ENCODE results near the gene NMRK1. TPM values are rescaled to one million over a fixed set of nuclear protein-coding genes. Genes with fewer than 3 reads are reported as not detected.

NMRK1 gene
- total and polyA plus RNA-seq, 2 of the 13 experiments (the other 11 are each of a cell fraction or from before 2014, with no cell fraction given) = 9.1 to 12.9 TPM

- TF ChIP-seq ZNF614 (CRISPR knock-in tag; IDR thresholded peaks at IDR 0.05; ENCODE audit: borderline replicate concordance) = no peak
- TF ChIP-seq PRMT3 (CRISPR knock-in tag; IDR thresholded peaks at IDR 0.05; ENCODE audit: borderline replicate concordance, low read depth) = no peak
- TF ChIP-seq KAT7 (CRISPR knock-in tag; IDR thresholded peaks at IDR 0.05; ENCODE audit: borderline replicate concordance) = no peak
- no peak for TF ChIP-seq FOXO4 (CRISPR knock-in tag; conservative IDR thresholded peaks at IDR 0.05)
These were observed 46.9 kb downstream of the NMRK1 start (continued) for GRCh38 chr9:75041041-75041440.

- Histone ChIP-seq H3K4me2 (ENCODE audit: low read depth, low read length) (no peak overlapping the region), H3K36me3 (replicated peaks in 1 of 2; ENCODE audit: control insufficient read depth in 1 of 2, insufficient read depth in 2 of 2, low read length in 2 of 2) (no peaks in the 10 kb centered on the region), H2AFZ (ENCODE audit: low read length) (no peak overlapping the region), H3K79me2 (ENCODE audit: insufficient read depth, low read length) (no peaks in the 10 kb centered on the region), H3K4me1 (ENCODE audit: insufficient read depth, low read length) (no peaks in the 10 kb centered on the region), H3K9me3 (ENCODE audit: low read length) (no peaks in the 10 kb centered on the region), H4K20me1 (ENCODE audit: insufficient read depth, low read length) (no peaks in the 10 kb centered on the region), H3K27me3 (ENCODE audit: control insufficient read depth in 1 of 2, insufficient read depth in 2 of 2, low read length in 2 of 2) (peaks cover 0 to 1% of the 10 kb centered on the region in 2 experiments; a peak in 1 of 5 replicates), H3K27ac (ENCODE audit: extremely low read length, insufficient read depth, low read length) (no peak overlapping the region), H3K9ac (ENCODE audit: insufficient read depth, low read depth, low read length) (no peak overlapping the region), H3K4me3 (replicated peaks in 1 of 3; ENCODE audit: insufficient read depth in 1 of 3, low read depth in 2 of 3, low read length in 3 of 3) (no peak overlapping the region)
- ChIA-PET CTCF (ENCODE audit: low intra/inter-chr PET ratio, low total read pairs) (no interaction called here), POLR2A (no interaction called here)
- ATAC-seq (no peak), FAIRE-seq (no peak), DNase-seq (ENCODE audit: low spot score) (no peak)
- intact Hi-C loops (cut with micrococcal nuclease; ENCODE audit: unreplicated experiment) (no loop called here), in situ Hi-C loops (cut with HindIII; ENCODE audit: extremely low pct_ligation_motif_present, low pct_unique_long_range_greater_than_20kb) (no loop called here)
- BruUV-seq (replicated peaks) = no TSS peak
- WGBS (ENCODE audit: low lambda C conversion rate) = 10% methylated on average over 3 of the region's 3 CpGs
- TF ChIP-seq ZFP90 (CRISPR knock-in tag; IDR thresholded peaks at IDR 0.05; ENCODE audit: borderline replicate concordance) (no peak), HIVEP1 (CRISPR knock-in tag; IDR thresholded peaks at IDR 0.05) (no peak), ZNF451 (CRISPR knock-in tag; IDR thresholded peaks at IDR 0.05) (no peak), CENPBD1 (CRISPR knock-in tag; IDR thresholded peaks at IDR 0.05; ENCODE audit: borderline replicate concordance, low read depth) (no peak), ZNF709 (CRISPR knock-in tag; IDR thresholded peaks at IDR 0.05) (no peak), ZNF101 (CRISPR knock-in tag; IDR thresholded peaks at IDR 0.05; ENCODE audit: borderline replicate concordance, low read depth) (no peak), MLLT10 (CRISPR knock-in tag; IDR thresholded peaks at IDR 0.05) (no peak), MLX (CRISPR knock-in tag; IDR thresholded peaks at IDR 0.05) (no peak), TEAD2 (CRISPR knock-in tag; IDR thresholded peaks at IDR 0.05) (no peak), NCOA1 (CRISPR knock-in tag; IDR thresholded peaks at IDR 0.05) (no peak), RORA (CRISPR knock-in tag; IDR thresholded peaks at IDR 0.05) (no peak), EEA1 (CRISPR knock-in tag; IDR thresholded peaks at IDR 0.05; ENCODE audit: borderline replicate concordance) (no peak), NR3C1 (CRISPR knock-in tag; IDR thresholded peaks at IDR 0.05) (no peak)
These were observed 48.2 kb downstream of the NMRK1 start for GRCh38 chr9:75039801-75040200.

Measured in HepG2 (cell line).